NCI-H146 (cell line): ENCODE measurements around the gene SCPEP1.
"Not testable (repeated sequence)": the region's sequence is repeated elsewhere in the genome, so short reads cannot be mapped to it uniquely, and the experiment has no call there.

Experiments used
- DNase-seq: peaks from one replicate; lab custom pipeline; 2025; lab: John Stamatoyannopoulos, UW

SCPEP1 gene

GRCh38 chr17:56965681-56966080 is 12.2 kb upstream of the SCPEP1 start:
- not testable (repeated sequence) for DNase-seq

- DNase-seq: peak; percentile 78
These were observed 11.6 kb upstream of the SCPEP1 start for GRCh38 chr17:56966338-56966737.

DNA sequence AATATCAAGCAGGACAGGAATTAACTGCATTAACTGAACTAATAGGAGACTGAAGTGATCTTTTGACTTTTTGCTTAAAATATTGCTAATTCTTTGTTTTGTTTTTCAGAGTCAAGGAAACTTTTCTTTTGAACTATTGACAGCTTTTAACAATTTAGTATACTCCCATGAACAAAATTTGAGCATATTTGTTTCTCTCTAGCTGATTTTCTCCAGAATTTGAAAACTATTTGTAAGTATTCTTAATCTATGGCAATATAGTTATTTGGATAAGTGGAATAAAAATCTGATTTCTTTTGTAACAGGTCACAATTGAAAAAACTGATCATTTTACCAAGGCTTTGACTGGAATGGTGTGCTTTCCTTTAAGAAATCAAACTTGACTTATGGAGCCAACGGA is 7.0 kb upstream of the SCPEP1 start:
- no peak for DNase-seq

DNA sequence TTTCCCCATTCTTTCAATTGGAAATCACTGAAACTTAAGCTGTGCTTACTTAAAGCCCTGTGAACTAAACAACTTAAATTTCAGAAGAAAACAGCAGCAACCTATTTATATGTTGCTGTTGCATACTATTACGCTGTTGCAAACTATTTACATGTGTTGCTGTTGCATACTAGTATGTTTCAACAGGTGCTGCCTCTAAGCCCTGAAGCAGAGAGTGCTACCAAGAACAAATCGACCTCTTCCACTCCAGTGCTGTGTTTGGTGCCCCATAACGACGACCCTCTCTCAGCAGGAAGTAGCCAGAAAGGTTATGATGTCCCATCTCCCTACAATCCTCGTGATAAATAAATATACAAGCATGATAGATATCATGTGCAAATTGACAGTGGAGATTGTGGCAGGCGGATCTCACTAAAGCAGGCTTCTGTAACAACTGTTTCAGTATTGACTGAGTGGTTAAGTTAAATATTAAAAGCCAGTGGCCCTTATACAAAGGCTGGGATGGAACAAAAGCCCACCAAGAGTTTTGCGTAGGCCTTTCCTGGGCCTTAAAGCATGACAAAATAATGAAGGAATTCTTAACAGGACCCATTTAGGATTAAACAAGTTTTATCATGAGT is 5.7 kb upstream of the SCPEP1 start:
- no peak for DNase-seq

DNA sequence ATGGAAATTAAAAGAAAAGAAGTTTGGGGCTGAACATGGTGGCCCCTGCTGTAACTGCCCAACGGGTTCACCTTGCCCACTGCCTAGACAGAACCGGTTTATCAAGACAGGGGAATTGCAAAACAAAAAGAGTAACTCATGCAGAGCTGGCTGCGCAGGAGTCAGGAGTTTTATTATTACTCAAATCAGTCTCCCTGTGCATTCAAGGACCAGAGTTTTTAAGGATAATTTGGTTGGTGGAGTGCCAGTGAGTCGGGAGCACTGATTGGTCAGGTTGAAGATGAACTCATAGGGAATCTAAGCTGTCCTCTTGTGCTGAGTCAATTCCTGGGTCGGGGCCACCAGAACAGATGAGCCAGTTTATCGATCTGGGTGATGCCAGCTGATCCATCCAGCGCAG is 4.4 kb upstream of the SCPEP1 start:
- DNase-seq: no peak

DNA sequence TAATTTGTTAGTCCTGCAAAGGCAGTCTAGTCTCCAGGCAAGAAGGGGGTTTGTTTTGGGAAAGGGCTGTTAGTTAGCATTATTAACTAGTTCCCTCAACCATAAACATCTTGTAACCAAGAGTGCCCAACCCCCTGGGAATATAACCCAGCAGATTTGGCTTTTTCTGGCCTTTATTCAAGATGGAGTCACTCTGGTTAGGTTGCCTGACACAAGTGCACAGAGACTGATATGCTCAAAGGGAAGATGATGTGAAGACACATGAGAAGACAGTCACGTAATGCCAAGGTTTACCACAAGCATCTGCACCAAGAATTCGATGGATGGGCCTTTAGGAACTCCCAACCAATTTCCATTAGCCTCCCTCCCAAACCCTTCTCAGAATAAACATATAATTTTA is 3.9 kb upstream of the SCPEP1 start:
- DNase-seq: no peak

- no peak for DNase-seq
These were observed 2.3 kb upstream of the SCPEP1 start for GRCh38 chr17:56975656-56976055.

GRCh38 chr17:56976941-56977608 is 856 bp upstream of the SCPEP1 start:
- peak; percentile 16 for DNase-seq

GRCh38 chr17:56978441-56979090 is 635 bp downstream of the SCPEP1 start:
- no peak for DNase-seq

- DNase-seq: no peak
These were observed 1.2 kb downstream of the SCPEP1 start for GRCh38 chr17:56979091-56979480.

GRCh38 chr17:56980526-56980925 is 2.6 kb downstream of the SCPEP1 start:
- DNase-seq: not testable (repeated sequence)

GRCh38 chr17:56982312-56982711 is 4.4 kb downstream of the SCPEP1 start:
- peak; percentile 28 for DNase-seq

- DNase-seq: no peak
These were observed 5.4 kb downstream of the SCPEP1 start for GRCh38 chr17:56983366-56983765.

- DNase-seq: no peak
These were observed 7.6 kb downstream of the SCPEP1 start for GRCh38 chr17:56985371-56986162.

DNA sequence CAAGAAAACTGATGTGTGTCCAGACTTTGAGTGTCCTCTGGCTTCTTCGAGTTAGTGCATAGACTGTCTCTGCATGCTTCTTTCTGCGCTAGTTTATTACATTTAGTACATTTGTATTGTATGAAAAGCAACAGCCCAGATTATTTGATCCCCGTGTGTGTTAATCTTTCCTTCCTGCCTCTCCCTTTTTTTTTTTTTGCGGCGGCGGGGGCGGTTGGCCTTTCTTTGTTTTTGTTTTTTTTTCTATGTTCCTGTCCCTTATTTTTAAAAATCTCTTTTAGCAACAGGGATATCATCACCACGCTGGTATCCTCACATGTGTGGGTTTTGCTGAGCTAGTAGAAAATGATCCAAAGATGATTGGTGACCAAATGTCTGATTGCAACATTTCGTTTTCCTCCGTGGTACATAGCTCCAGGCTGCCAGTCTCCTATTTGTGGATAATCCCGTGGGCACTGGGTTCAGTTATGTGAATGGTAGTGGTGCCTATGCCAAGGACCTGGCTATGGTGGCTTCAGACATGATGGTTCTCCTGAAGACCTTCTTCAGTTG is 9.4 kb downstream of the SCPEP1 start:
- no peak for DNase-seq

GRCh38 chr17:56988901-56989572 is 11.1 kb downstream of the SCPEP1 start:
- no peak for DNase-seq

GRCh38 chr17:56992364-56992763 is 14.4 kb downstream of the SCPEP1 start:
- no peak for DNase-seq

- no peak for DNase-seq
These were observed 16.3 kb downstream of the SCPEP1 start for GRCh38 chr17:56994009-56994792.

DNA sequence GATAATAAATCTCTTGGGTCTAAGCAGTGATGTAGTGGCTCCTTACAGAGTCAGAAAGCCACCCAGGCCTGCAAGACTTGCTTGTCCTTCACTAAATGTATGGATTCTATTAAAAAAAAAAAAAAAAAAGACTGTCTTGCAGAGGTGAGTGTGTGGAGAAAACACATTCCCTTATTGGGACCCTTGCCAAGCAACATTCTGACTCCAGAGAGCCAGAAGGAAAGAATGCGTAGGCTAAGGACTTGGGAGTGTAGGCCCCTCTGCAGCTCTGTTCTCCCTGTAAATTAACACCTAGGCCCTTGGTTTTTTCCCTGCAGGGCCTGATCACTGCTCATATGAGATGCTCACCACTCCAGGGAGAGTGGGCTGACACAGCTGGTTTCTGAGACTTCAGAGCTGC is 17.8 kb downstream of the SCPEP1 start:
- DNase-seq: no peak

GRCh38 chr17:56997313-56997712 is 19.4 kb downstream of the SCPEP1 start:
- no peak for DNase-seq

- no peak for DNase-seq
These were observed 23.6 kb downstream of the SCPEP1 start for GRCh38 chr17:57001541-57001940.
